Stimulated activated CD8-positive, alpha-beta memory T cell treated with anti-CD3 and anti-CD28 coated beads, Interleukin-15, amount 100 ng/mL, for 48 hours (primary cell): ENCODE results near the gene ARSB.
"Not testable (repeated sequence)": the region's sequence is repeated elsewhere in the genome, so short reads cannot be mapped to it uniquely, and the experiment has no call there.

ENCODE experiments used
- DNase-seq, 2 donors: peaks; one replicate each; pipeline ENCODE4 v3.0.0-alpha.2; 2020; ENCODE audit warnings: low read depth in 2 of 2

ARSB gene

GRCh38 chr5:78779771-78780616 lies 205.1 kb downstream of the ARSB start:
- DNase-seq: no peak

GRCh38 chr5:78779262-78779661 lies 205.8 kb downstream of the ARSB start:
- no peak for DNase-seq

- no peak for DNase-seq
Observed at GRCh38 chr5:78778538-78778937, 206.6 kb downstream of the ARSB start.

- no peak for DNase-seq
Observed at GRCh38 chr5:78777901-78778300, 207.2 kb downstream of the ARSB start.

- DNase-seq: no peak
Observed at GRCh38 chr5:78776637-78777036, 208.5 kb downstream of the ARSB start.

GRCh38 chr5:78773655-78774054 lies 211.5 kb downstream of the ARSB start:
- no peak for DNase-seq

GRCh38 chr5:78771260-78772205 lies 213.6 kb downstream of the ARSB start:
- DNase-seq: no peak

- no peak for DNase-seq
Observed at GRCh38 chr5:78768781-78769380, 216.2 kb downstream of the ARSB start.

GRCh38 chr5:78766412-78766762 lies 218.7 kb downstream of the ARSB start:
- no peak for DNase-seq

GRCh38 chr5:78765756-78766411 lies 219.2 kb downstream of the ARSB start:
- no peak for DNase-seq

GRCh38 chr5:78765116-78765515 lies 220.0 kb downstream of the ARSB start:
- no peak for DNase-seq

- DNase-seq: no peak
Observed at GRCh38 chr5:78763659-78764189, 221.4 kb downstream of the ARSB start.

GRCh38 chr5:78762743-78763142 lies 222.4 kb downstream of the ARSB start:
- not testable (repeated sequence) for DNase-seq

GRCh38 chr5:78761840-78762239 lies 223.3 kb downstream of the ARSB start:
- DNase-seq: no peak

GRCh38 chr5:78760770-78761169 lies 224.3 kb downstream of the ARSB start:
- DNase-seq: no peak

- DNase-seq: no peak
Observed at GRCh38 chr5:78760366-78760765, 224.7 kb downstream of the ARSB start.

GRCh38 chr5:78758169-78758839 lies 226.8 kb downstream of the ARSB start:
- no peak for DNase-seq

GRCh38 chr5:78757269-78758053 lies 227.6 kb downstream of the ARSB start:
- DNase-seq: no peak

GRCh38 chr5:78756858-78757257 lies 228.3 kb downstream of the ARSB start:
- DNase-seq: no peak

GRCh38 chr5:78755822-78756429 lies 229.2 kb downstream of the ARSB start:
- DNase-seq: no peak
